Retinal pigment epithelial cell (primary cell): ENCODE data around the gene CFAP299.
A peak's percentile ranks its signal among the peaks of the same experiment; 100 is the strongest.
"Not testable (repeated sequence)": the region's sequence is repeated elsewhere in the genome, so short reads cannot be mapped to it uniquely, and the experiment has no call there.

Source experiments
- DNase-seq: peaks from one replicate; pipeline ENCODE4 v3.0.0-alpha.2; 2010; ENCODE audit warnings: low read depth
- H3K4me3 ChIP-seq: 2 replicates; pipeline ENCODE4 v1.5.1; 2011; ENCODE audit warnings: mild to moderate bottlenecking, low read length, control low read depth, moderate library complexity
- TF ChIP-seq, protein P1 (sequence below): conservative IDR thresholded peaks from 2 replicates; pipeline ENCODE4 v1.5.1; 2011; ENCODE audit warnings: low read depth, low read length, control low read depth, inconsistent platforms

CFAP299 gene

GRCh38 chr4:80335554-80336358 lies at the start of gene CFAP299:
Gene CFAP299, plus strand, starts transcription at chr4:80335730.
- peak within 1 kb of the TSS; percentile 82 for H3K4me3 ChIP-seq
- peak; percentile 61 for DNase-seq
- TF ChIP-seq, protein P1, sequence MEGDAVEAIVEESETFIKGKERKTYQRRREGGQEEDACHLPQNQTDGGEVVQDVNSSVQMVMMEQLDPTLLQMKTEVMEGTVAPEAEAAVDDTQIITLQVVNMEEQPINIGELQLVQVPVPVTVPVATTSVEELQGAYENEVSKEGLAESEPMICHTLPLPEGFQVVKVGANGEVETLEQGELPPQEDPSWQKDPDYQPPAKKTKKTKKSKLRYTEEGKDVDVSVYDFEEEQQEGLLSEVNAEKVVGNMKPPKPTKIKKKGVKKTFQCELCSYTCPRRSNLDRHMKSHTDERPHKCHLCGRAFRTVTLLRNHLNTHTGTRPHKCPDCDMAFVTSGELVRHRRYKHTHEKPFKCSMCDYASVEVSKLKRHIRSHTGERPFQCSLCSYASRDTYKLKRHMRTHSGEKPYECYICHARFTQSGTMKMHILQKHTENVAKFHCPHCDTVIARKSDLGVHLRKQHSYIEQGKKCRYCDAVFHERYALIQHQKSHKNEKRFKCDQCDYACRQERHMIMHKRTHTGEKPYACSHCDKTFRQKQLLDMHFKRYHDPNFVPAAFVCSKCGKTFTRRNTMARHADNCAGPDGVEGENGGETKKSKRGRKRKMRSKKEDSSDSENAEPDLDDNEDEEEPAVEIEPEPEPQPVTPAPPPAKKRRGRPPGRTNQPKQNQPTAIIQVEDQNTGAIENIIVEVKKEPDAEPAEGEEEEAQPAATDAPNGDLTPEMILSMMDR, result peak; percentile 65

GRCh38 chr4:80286451-80286850 lies 49.1 kb upstream of the CFAP299 start:
- no peak for DNase-seq
- H3K4me3 ChIP-seq, result no peak overlapping the region
- TF ChIP-seq, protein P1, result no peak

DNA sequence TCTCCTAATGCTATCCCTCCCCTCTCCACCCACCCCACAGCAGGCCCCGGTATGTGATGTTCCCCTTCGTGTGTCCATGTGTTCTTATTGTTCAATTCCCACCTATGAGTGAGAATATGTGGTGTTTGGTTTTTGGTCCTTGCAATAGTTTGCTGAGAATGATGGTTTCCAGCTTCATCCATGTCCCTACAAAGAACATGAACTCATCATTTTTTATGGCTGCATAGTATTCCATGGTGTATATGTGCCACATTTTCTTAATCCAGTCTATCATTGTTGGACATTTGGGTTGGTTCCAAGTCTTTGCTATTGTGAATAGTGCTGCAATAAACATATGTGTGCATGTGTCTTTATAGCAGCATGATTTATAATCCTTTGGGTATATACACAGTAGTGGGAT lies 44.9 kb upstream of the CFAP299 start:
- DNase-seq, H3K4me3 ChIP-seq: not testable (repeated sequence)

GRCh38 chr4:80294206-80294605 lies 41.3 kb upstream of the CFAP299 start:
- H3K4me3 ChIP-seq, result no peak overlapping the region
- TF ChIP-seq, protein P1, result no peak
- DNase-seq, result no peak

GRCh38 chr4:80295336-80295735 lies 40.2 kb upstream of the CFAP299 start:
- TF ChIP-seq, protein P1, result no peak
- H3K4me3 ChIP-seq, result no peak overlapping the region
- DNase-seq, result no peak

DNA sequence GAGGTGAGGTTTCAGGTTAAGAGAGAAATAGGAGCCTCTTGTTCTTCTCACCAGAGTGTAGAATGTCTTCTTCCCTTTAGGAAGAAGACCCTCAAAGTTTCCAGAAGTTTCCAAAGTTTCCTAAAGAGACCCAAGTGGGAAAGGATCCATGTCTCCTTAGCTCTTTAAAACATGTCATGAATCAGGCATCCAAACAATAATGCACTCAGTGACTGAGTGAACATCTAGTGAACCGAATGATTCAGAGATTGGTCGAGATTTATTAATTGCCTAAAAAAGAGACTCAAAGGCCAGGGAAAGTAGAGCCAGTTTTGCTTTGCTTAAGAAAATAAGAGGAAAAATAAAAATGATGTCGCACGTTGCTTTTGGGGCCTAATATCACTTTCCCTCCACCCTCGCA lies 39.7 kb upstream of the CFAP299 start:
- no peak overlapping the region for H3K4me3 ChIP-seq
- TF ChIP-seq, protein P1, result no peak
- DNase-seq, result no peak

- no peak overlapping the region for H3K4me3 ChIP-seq
- TF ChIP-seq, protein P1, result no peak
- DNase-seq, result no peak
Measured at GRCh38 chr4:80301884-80302283, 33.6 kb upstream of the CFAP299 start.
